ENCODE data around the gene BTG2. TPM values are rescaled to one million over a fixed set of nuclear protein-coding genes. Genes with fewer than 3 reads are reported as not detected.

Gene BTG2
- total RNA-seq, 1 donor from 2014 or later: 98.8 TPM

DNA sequence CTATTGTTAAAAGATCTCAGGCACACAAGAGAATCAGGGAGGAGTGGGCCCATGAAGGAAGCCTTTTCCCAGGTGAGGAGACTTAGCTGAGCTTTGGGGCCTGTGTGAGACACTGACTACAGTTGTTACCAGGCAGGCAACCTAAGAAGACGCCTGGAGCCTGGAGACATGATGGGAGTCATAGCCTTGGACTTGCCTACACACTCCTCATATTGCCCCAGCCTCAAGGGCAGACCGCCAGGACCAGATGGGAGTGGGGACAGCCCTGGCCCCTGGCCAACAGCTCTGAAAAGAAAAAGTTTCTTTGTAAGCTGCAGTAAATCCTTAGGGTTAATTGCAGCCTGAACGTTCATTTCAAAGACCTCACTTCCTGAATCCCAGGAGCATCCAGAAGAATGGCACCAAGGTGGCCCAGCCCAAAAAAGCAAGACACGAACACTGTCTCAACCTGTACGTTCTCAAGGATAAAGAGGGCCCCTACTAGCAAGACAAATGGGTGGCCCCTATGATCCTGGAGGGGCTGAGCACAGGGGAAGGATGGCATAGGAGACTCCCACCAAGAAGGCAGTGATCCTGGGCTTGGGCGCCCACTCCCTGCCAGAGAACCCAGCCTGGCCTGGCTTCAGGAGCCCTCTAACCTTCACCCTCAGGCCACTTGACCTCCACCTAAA lies 33.2 kb upstream of the BTG2 start:
- H3K27me3 Mint-ChIP-seq (ENCODE audit: low read depth): no peaks in the 10 kb centered on the region
- H3K27ac Mint-ChIP-seq: no peak overlapping the region
- H3K4me1 Mint-ChIP-seq (ENCODE audit: low read depth): peaks cover 54% of the 10 kb centered on the region
- intact Hi-C loops (cut with micrococcal nuclease): no loop called here
- H3K36me3 Mint-ChIP-seq (ENCODE audit: low read depth): no peaks in the 10 kb centered on the region
- no peak for DNase-seq (ENCODE audit: low spot score)
- no peak overlapping the region for H3K4me3 Mint-ChIP-seq (ENCODE audit: low read depth)
- H3K9me3 Mint-ChIP-seq: no peaks in the 10 kb centered on the region

DNA sequence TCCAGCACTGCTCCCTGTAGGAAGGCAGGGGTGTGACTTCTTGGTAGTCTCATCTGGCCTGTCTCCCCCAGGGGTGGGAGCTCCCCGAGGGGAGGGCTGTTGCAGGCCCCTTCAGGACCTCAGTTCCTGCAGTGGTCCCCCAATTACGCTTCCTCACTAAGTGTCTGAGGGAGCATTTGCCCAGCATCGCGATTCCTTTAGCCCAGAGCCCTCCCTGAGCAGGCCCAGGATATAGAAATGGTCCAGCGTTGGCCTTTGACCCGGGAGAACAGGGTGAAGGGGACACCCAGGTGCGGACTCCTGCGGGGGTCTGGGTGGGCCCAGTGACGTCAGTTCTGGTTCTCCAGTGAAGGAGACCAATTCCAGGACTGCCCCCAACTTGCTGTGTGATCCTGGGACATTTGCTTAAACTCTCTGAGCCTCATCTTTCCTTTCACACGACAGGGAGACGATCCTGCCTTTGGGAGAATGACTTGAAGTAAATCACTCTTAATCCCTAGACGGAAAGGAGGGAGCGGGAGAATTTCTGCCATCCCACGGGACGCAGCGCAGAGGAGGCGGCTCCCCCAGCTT lies 32.6 kb upstream of the BTG2 start:
- Mint-ChIP-seq H3K4me1 (ENCODE audit: low read depth) (peaks cover 55% of the 10 kb centered on the region), H3K27me3 (ENCODE audit: low read depth) (no peaks in the 10 kb centered on the region), H3K27ac (no peak overlapping the region), H3K4me3 (ENCODE audit: low read depth) (no peak overlapping the region), H3K9me3 (no peaks in the 10 kb centered on the region), H3K36me3 (ENCODE audit: low read depth) (no peaks in the 10 kb centered on the region)
- intact Hi-C loops (cut with micrococcal nuclease): loop anchor here (1.0 kb wide), 4 partner anchors 15 to 66 kb away; no protein-coding TSS in a partner anchor
- no peak for DNase-seq (ENCODE audit: low spot score)

DNA sequence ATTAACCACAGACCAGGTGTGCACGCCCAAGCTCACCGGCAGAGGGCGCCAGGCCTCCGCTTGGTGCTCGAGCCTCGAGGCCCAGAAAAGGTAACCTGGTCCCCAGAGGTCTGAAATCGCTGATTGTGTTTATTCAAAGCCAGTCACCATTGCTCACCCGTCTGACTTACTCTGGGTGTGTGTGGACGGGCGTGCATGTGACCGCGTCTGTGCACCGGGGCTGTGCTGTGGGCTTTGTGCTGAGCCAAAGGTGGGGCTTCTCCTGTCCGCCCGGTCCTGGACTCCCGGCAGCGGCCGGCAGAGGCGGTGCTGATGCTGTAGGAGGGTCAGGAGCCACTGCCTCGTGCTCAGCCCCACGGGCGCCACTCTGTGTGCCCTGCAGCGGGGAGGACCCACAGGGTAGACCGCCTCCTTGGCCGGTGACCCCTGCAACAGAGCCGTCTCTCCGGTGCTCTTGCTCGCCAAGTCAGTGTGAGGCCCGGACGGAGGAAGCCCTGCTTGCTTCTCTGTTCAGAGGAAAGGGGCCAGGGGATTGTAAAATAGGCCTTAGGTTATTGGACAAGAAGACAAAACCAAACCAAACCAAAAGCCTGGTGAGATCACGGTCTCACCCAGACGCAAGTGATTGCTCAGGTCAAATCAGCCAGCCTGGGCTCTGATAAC lies 32.0 kb upstream of the BTG2 start:
- intact Hi-C loops (cut with micrococcal nuclease): loop anchor here (1.0 kb wide), 4 partner anchors 14 to 65 kb away; no protein-coding TSS in a partner anchor
- no peaks in the 10 kb centered on the region for H3K36me3 Mint-ChIP-seq (ENCODE audit: low read depth)
- H3K9me3 Mint-ChIP-seq: no peaks in the 10 kb centered on the region
- H3K4me1 Mint-ChIP-seq (ENCODE audit: low read depth): peaks cover 57% of the 10 kb centered on the region
- peak overlapping the region; percentile 69 for H3K27ac Mint-ChIP-seq
- DNase-seq (ENCODE audit: low spot score): peak; percentile 84
- H3K27me3 Mint-ChIP-seq (ENCODE audit: low read depth): no peaks in the 10 kb centered on the region
- H3K4me3 Mint-ChIP-seq (ENCODE audit: low read depth): peak overlapping the region; percentile 50

DNA sequence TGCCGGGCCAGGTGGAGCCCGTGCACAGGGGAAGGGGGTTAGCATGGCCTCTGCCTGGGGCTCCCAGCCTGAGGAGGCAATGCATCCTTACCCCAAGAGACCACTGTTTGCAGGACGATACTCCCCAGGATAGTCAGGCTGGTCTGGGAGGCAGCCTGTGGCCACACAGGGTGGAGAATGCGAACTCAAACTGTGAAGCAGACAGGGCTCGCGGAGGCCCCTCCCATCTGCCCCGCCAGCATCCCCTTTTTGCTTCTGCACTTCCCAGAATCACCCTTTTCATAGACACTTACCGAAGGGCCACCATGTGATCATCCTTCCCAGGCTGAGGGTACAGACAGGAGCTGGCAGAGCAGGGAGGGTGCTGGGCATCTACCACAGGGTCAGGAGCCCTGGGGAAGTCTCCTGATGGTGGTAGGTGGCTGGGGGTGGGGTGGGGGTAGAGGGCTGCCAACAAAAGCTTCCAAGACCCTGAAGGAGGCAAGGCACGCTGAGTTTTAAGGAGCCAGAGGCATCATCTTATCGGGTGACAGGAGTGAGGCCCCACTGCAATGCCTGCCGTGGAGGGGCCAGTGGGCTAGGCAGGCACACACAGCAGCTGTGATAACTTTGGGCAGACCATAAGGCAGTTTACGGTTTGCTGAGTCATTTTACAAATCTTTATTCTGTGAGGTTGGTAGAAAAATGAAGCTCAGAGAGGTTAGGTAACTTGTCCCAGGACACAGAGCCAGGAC lies 31.3 kb upstream of the BTG2 start:
- H3K27ac Mint-ChIP-seq: peak overlapping the region; percentile 69
- peak overlapping the region; percentile 50 for H3K4me3 Mint-ChIP-seq (ENCODE audit: low read depth)
- H3K27me3 Mint-ChIP-seq (ENCODE audit: low read depth): no peaks in the 10 kb centered on the region
- H3K4me1 Mint-ChIP-seq (ENCODE audit: low read depth): peaks cover 64% of the 10 kb centered on the region
- DNase-seq (ENCODE audit: low spot score): no peak
- intact Hi-C loops (cut with micrococcal nuclease): loop anchor here (1.0 kb wide), 4 partner anchors 13 to 64 kb away; no protein-coding TSS in a partner anchor
- H3K36me3 Mint-ChIP-seq (ENCODE audit: low read depth): no peaks in the 10 kb centered on the region
- H3K9me3 Mint-ChIP-seq: no peaks in the 10 kb centered on the region

DNA sequence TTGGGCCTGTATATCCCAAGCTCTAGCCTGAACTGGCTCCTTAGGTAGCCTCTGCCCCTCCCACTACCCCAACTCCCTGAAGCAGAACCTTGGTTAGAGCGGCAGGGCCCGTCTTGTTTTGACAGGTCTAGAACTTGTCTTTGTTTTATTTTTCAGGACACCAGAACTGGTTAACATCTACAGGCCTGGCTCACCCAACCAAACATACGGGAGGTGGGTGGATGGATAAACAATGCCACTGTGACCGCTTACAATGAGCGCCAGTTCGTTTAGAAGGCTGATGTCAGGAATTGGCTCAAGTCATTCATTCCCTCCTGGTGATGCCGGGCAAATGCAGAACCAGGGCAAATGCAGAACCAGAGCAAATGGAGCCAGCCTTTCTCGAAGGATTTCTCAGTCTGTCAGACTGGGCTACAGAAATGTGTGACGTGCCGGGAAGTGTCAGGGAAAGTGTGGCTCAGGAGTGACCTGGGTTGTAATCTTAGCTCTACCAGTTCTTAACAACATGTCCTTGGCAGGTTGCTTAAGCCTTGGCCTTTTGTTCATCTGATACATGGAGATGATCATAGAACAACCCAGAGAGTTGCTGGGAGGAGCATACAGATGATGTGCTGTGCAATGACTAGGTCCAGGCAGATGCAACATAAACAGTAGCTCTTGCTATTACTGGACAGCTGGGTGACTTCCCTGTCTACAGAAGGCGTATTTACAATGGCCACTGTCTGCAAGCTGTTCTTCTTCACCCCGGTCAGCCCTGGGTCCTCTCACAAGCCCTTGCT lies 30.5 kb upstream of the BTG2 start:
- intact Hi-C loops (cut with micrococcal nuclease): no loop called here
- peak; percentile 6 for DNase-seq (ENCODE audit: low spot score)
- Mint-ChIP-seq H3K4me1 (ENCODE audit: low read depth) (peaks cover 66% of the 10 kb centered on the region), H3K27ac (peak overlapping the region; percentile 67), H3K27me3 (ENCODE audit: low read depth) (no peaks in the 10 kb centered on the region), H3K9me3 (no peaks in the 10 kb centered on the region), H3K4me3 (ENCODE audit: low read depth) (no peak overlapping the region), H3K36me3 (ENCODE audit: low read depth) (no peaks in the 10 kb centered on the region)

DNA sequence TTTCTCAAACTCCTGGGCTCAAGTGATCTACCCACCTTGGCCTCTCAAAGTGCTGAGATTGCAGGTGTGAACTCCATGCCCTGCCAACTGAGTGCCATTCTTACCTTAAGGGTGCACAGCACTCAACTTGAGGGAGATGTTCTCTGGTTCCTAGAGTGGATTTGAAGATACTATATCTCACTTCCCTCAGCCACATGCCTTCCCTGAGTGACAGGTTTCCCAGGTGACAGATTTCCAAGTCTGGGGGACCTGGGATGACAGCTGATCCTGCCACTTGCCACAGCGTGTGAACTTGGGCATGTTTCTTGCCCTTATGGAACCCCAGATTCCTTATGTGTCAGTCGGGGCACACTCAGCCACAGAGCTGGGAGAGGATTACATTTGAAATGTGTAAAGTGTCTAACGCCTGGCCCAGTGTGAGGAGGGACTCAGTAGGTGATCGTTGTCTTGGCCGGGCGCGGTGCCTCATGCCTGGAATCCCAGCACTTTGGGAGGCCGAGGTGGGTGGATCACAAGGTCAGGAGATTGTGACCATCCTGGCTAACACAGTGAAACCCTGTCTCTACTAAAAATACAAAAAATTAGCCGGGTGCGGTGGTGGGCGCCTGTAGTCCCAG lies 29.6 kb upstream of the BTG2 start:
- intact Hi-C loops (cut with micrococcal nuclease): no loop called here

DNA sequence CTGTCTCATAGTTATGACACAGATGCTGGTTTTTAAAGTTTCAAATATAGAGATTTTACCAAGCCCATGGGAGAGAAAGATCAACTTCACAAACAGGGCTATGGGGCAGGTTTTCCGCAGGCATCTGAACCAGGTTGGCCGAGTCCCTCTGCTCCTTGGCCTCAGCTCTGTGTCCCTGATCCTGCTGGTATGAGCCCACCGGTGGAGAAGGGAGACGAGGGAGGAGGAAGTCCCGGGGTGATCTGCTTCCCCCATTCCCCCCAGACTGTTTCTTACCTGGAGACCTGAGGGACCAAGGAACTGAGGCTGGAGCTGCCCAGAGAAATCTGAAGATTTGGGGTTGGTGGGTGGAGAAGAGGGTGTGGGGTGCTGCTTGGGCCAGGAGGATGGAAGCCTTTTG lies 28.9 kb upstream of the BTG2 start:
- DNase-seq (ENCODE audit: low spot score): no peak
- Mint-ChIP-seq H3K36me3 (ENCODE audit: low read depth) (no peaks in the 10 kb centered on the region), H3K27ac (no peak overlapping the region), H3K27me3 (ENCODE audit: low read depth) (no peaks in the 10 kb centered on the region), H3K4me1 (ENCODE audit: low read depth) (peaks cover 63% of the 10 kb centered on the region), H3K4me3 (ENCODE audit: low read depth) (no peak overlapping the region), H3K9me3 (no peaks in the 10 kb centered on the region)
- intact Hi-C loops (cut with micrococcal nuclease): no loop called here

More for the DNA sequence above, 29.6 kb upstream of the BTG2 start:
- Mint-ChIP-seq H3K27ac (no peak overlapping the region), H3K27me3 (ENCODE audit: low read depth) (no peaks in the 10 kb centered on the region), H3K4me1 (ENCODE audit: low read depth) (peaks cover 65% of the 10 kb centered on the region), H3K9me3 (no peaks in the 10 kb centered on the region), H3K36me3 (ENCODE audit: low read depth) (no peaks in the 10 kb centered on the region), H3K4me3 (ENCODE audit: low read depth) (no peak overlapping the region)
- DNase-seq (ENCODE audit: low spot score): peak; percentile 7

DNA sequence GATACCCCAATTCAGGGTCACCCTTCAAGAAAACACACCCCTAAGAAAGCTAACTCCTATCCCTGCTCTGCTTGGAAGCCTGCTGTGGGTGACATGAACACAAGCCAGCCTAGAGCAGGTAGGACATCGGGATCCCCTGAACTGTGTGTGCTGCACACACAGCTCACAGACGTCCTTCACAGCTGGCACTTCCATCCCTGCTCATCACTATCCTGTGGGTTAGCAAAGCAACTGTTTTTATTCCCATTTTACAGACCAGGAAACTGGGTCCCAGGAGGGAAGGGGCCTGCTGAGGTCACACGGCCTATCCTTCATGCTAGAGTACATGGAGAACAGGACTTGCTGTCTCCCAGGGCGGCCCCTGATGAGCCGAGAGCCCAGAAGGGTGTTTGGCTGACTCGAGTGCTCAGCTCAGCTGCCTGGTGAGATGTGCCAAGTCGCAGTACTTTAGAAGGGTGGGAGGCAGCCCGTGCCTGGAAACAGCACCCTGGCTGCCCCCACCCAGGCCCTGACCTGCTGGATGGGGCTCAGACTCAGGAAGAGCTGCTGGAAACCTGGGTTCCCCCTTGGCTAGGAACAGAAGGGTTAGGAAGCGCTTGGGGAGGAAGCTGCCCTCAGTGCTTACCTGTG lies 28.3 kb upstream of the BTG2 start:
- DNase-seq (ENCODE audit: low spot score): peak; percentile 11

DNA sequence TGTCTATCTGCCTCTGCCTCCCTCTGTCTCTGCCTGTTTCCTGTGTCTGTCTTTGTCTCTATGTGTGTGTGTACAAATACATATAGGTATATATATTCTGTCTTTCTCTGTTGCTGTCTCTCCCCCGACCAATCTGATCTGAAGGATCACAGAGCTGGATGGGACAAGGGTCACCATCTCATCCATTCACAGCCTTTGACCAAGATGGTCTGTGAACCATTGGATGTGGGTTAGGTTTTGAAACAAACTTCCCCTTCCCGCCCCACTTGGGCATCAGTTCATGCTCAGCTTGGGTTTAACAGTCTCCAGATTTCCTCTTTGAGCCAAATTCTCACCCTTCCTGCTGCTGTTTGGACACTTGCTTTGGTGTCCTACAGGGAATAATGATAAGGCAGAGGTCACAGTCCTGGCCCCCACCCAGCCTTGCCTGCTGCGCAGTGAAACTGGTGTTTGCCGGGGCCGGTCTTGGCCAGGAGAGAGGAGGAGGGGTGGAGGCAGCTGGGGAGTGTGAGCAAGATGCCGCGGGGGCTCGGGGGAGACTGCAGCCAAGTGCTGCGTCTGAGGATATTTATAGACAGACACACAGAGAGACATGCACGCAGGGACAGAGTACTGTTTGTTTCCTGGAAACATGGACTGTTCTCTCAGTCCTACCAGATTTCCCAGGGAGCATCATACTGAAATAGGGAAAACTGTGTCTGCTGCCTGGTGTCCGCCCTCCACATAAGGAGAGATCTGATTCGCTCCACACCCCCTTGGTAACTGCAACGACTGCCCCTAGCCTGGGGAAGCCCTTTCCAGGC lies 27.0 kb upstream of the BTG2 start:
- intact Hi-C loops (cut with micrococcal nuclease): no loop called here
- Mint-ChIP-seq H3K36me3 (ENCODE audit: low read depth) (no peaks in the 10 kb centered on the region), H3K27me3 (ENCODE audit: low read depth) (no peaks in the 10 kb centered on the region), H3K4me3 (ENCODE audit: low read depth) (peak overlapping the region; percentile 28), H3K4me1 (ENCODE audit: low read depth) (peaks cover 65% of the 10 kb centered on the region), H3K27ac (peak overlapping the region; percentile 84), H3K9me3 (no peaks in the 10 kb centered on the region)
- no peak for DNase-seq (ENCODE audit: low spot score)

More for the DNA sequence above, 28.3 kb upstream of the BTG2 start:
- no peak overlapping the region for H3K4me3 Mint-ChIP-seq (ENCODE audit: low read depth)
- intact Hi-C loops (cut with micrococcal nuclease): no loop called here
- peak overlapping the region; percentile 84 for H3K27ac Mint-ChIP-seq
- H3K4me1 Mint-ChIP-seq (ENCODE audit: low read depth): peaks cover 64% of the 10 kb centered on the region
- H3K9me3 Mint-ChIP-seq: no peaks in the 10 kb centered on the region
- H3K36me3 Mint-ChIP-seq (ENCODE audit: low read depth): no peaks in the 10 kb centered on the region
- H3K27me3 Mint-ChIP-seq (ENCODE audit: low read depth): no peaks in the 10 kb centered on the region

DNA sequence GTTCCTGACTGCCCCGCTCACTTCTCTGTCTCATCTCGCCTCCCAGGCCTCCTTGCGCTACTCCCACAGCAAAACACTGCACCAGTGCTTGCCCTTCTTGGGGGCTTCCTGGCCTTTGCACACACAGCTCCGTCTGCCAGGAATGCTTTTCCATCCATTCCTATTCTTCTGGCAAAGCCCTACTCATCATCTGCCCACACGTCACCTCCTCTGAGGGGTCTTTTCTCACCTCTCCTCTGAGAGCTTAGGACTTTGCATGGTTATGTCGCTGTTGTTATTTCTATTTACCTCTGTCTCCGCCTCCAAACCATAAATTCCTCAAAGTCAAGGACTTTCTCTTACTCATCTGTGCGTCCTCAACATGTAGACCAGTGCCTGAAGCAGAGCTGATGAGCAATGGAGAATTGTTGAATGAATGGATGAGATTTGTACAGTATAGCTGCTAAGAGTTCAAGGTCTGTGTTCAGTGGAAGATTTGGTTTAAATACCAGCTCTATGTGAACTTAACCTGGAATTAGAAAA lies 26.4 kb upstream of the BTG2 start:
- H3K4me1 Mint-ChIP-seq (ENCODE audit: low read depth): peaks cover 59% of the 10 kb centered on the region
- no peaks in the 10 kb centered on the region for H3K9me3 Mint-ChIP-seq
- peak overlapping the region; percentile 58 for H3K27ac Mint-ChIP-seq

DNA sequence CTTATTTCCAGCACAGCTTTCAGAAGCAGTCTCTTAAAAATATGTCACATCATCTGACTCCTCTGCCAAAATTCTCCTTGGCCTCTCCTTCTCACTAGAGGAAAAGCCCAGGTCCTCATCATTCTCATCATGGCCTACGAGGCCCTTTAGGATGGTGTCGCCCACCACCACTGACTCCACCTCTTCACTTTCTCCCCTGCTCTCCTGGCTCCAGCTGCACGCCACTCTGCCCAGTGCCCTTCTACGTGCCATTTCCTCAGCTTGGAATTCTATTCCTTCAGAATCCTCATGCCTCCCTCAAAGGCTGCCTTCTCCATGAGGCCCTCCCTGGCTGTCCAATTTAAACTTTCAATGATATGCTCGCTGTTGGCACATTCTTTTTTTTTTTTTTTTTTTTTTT lies 25.3 kb upstream of the BTG2 start:
- H3K4me3 Mint-ChIP-seq (ENCODE audit: low read depth): no peak overlapping the region
- H3K36me3 Mint-ChIP-seq (ENCODE audit: low read depth): no peaks in the 10 kb centered on the region
- intact Hi-C loops (cut with micrococcal nuclease): no loop called here
- no peaks in the 10 kb centered on the region for H3K9me3 Mint-ChIP-seq
- peaks cover 48% of the 10 kb centered on the region for H3K4me1 Mint-ChIP-seq (ENCODE audit: low read depth)
- H3K27ac Mint-ChIP-seq: no peak overlapping the region
- no peak for DNase-seq (ENCODE audit: low spot score)
- no peaks in the 10 kb centered on the region for H3K27me3 Mint-ChIP-seq (ENCODE audit: low read depth)

More for the DNA sequence above, 26.4 kb upstream of the BTG2 start:
- intact Hi-C loops (cut with micrococcal nuclease): no loop called here
- H3K4me3 Mint-ChIP-seq (ENCODE audit: low read depth): no peak overlapping the region
- DNase-seq (ENCODE audit: low spot score): no peak
- H3K27me3 Mint-ChIP-seq (ENCODE audit: low read depth): no peaks in the 10 kb centered on the region
- no peaks in the 10 kb centered on the region for H3K36me3 Mint-ChIP-seq (ENCODE audit: low read depth)

All from activated T-helper 2 cell treated with anti-CD3 and anti-CD28 coated beads, Interferon-gamma antibody, Interleukin-2, Interleukin-4, amounts not matched to agents 10 μg/mL and 5 μg/mL and 100 μg/mL, durations not matched to agents 14 hours and 24 hours and 36 hours (primary cell).